T-helper 2 cell treated with Interferon-gamma antibody and Interleukin-4, amounts not matched to agents 100 ng/mL and 5 ng/mL, for 36 hours (primary cell): ENCODE measurements around the gene SP7. TPM values are rescaled to one million over a fixed set of nuclear protein-coding genes. Genes with fewer than 3 reads are reported as not detected.
"Not testable (repeated sequence)": the region's sequence is repeated elsewhere in the genome, so short reads cannot be mapped to it uniquely, and the experiment has no call there.

ENCODE experiments used
- intact Hi-C: fragments of 100-400 bp; cut with micrococcal nuclease; formaldehyde crosslinking; loops from one replicate; pipeline ENCODE4 v1.15.1; 2023
- total RNA-seq: library from RNA; stranded (reverse); gene quantifications from 2 replicates; pipeline ENCODE4 v1.2.3, GENCODE V29; 2022

SP7 gene
- not detected in 2 replicates for total RNA-seq

- intact Hi-C loops: no loop called here
Observed at GRCh38 chr12:53336181-53336681, at the start of gene SP7. Gene SP7, minus strand, starts transcription at chr12:53336354. Its CDS starts 708 bp downstream, at chr12:53335646.

- intact Hi-C loops: no loop called here
Observed at GRCh38 chr12:53383258-53383657, 47.1 kb upstream of the SP7 start.

- intact Hi-C loops: loop anchor here (1.0 to 2.0 kb wide), 2 partner anchors 30 to 59 kb away; partner anchors contain the start of gene PRR13
Observed at GRCh38 chr12:53381731-53382630, 45.8 kb upstream of the SP7 start.

GRCh38 chr12:53380794-53381730 is 44.9 kb upstream of the SP7 start:
- intact Hi-C loops: loop anchor here (1.0 to 2.0 kb wide), 4 partner anchors 57 to 375 kb away; partner anchors contain the start of genes EIF4B, PRR13 and TARBP2

GRCh38 chr12:53380104-53380793 is 44.1 kb upstream of the SP7 start, which contains the start of gene SP1:
Gene SP1, plus strand, starts transcription at chr12:53380176. Its CDS starts 116 bp downstream, at chr12:53380292.
- intact Hi-C loops: loop anchor here (1.0 to 2.0 kb wide), 4 partner anchors 56 to 374 kb away; partner anchors contain the start of genes EIF4B, PRR13 and TARBP2

- intact Hi-C loops: loop anchor here (1.0 to 2.0 kb wide), 8 partner anchors 42 to 373 kb away; partner anchors contain the start of genes AAAS, CALCOCO1, EIF4B and PRR13
Observed at GRCh38 chr12:53379389-53380103, 43.4 kb upstream of the SP7 start.

GRCh38 chr12:53378724-53379388 is 42.7 kb upstream of the SP7 start:
- intact Hi-C loops: loop anchor here (1.0 kb wide), 4 partner anchors 42 to 348 kb away; partner anchors contain the start of genes AAAS and CALCOCO1

GRCh38 chr12:53378222-53378621 is 42.1 kb upstream of the SP7 start:
- intact Hi-C loops: no loop called here

GRCh38 chr12:53376747-53377146 is 40.6 kb upstream of the SP7 start:
- intact Hi-C loops: no loop called here

GRCh38 chr12:53374277-53374676 is 38.1 kb upstream of the SP7 start:
- intact Hi-C loops: not testable (repeated sequence)

- intact Hi-C loops: not testable (repeated sequence)
Observed at GRCh38 chr12:53373554-53374133, 37.5 kb upstream of the SP7 start.

- intact Hi-C loops: no loop called here
Observed at GRCh38 chr12:53365245-53365904, 29.2 kb upstream of the SP7 start.

GRCh38 chr12:53361638-53362037 is 25.5 kb upstream of the SP7 start:
- intact Hi-C loops: not testable (repeated sequence)

GRCh38 chr12:53358836-53359419 is 22.8 kb upstream of the SP7 start:
- intact Hi-C loops: no loop called here

GRCh38 chr12:53355121-53355520 is 19.0 kb upstream of the SP7 start:
- intact Hi-C loops: no loop called here

- intact Hi-C loops: no loop called here
Observed at GRCh38 chr12:53353257-53353655, 17.1 kb upstream of the SP7 start.

- intact Hi-C loops: loop anchor here (1.0 kb wide), 3 partner anchors 30 to 156 kb away; no protein-coding TSS in a partner anchor
Observed at GRCh38 chr12:53352331-53353256, 16.4 kb upstream of the SP7 start.
